GM06990 (cell line): ENCODE data around the gene MLX.

Source experiments
- DNase-seq: peaks from one replicate; pipeline ENCODE4 v3.0.0-alpha.2; 2011; ENCODE audit not compliant: insufficient read length; ENCODE audit errors: extremely low read depth
- H3K27me3 ChIP-seq: replicated peaks from 2 replicates; pipeline ENCODE4 v1.6.0; 2011; ENCODE audit warnings: low read length; ENCODE audit not compliant: control insufficient read depth, insufficient read depth
- H3K36me3 ChIP-seq: 2 replicates; pipeline ENCODE4 v1.5.1; 2011; ENCODE audit warnings: low read length; ENCODE audit not compliant: control insufficient read depth, insufficient read depth
- H3K4me3 ChIP-seq: replicated peaks from 2 replicates; pipeline ENCODE4 v1.5.1; 2011; ENCODE audit warnings: low read depth, mild to moderate bottlenecking, control low read depth, low read length
- CTCF ChIP-seq: IDR thresholded peaks from 2 replicates; pipeline ENCODE4 v1.5.1; 2011; ENCODE audit warnings: low read length, control low read depth, mild to moderate bottlenecking, inconsistent platforms; ENCODE audit not compliant: insufficient read depth, poor library complexity, severe bottlenecking

MLX gene

DNA sequence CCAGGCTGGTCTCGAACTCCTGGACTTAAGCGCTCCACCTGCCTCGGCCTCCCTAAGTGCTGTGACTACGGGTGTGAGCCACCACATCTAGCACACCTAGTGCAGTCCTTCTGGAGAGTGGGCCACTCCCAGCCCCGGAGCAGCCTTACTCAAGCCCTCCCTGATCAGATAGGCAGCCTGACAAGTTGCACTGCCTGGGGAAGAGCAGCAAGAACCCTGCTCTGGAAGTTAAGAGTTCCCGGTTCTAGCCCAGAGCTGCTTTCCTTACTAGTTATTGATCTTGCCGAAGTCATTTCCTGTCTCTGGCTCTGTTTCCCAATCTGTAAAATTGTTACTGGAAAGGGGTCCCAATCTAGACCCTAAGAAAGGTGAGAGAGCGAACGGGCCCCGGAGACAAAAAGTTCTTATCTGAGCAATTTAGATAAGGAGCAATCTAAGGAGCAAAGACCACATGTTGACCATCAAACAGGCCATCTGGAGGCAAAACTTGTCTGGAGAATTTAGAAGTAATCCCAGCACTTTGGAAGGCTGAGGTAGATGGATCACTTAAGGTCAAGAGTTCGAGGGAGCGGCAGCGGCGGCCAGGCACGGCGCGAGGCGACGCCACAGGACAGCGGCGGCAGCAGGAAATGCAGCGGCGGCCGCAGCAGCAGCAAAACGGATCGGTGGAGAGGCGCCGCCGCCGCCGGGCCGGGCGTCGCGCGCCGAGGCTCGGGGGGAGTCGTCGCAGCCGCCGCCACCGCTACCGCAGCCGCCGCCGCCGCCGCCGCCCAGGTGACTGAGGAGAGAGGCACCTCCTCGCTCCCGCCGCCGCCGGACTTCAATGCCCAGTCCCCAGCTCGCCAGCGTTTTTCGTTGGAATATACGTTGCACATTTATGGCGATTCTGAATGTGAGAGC lies 35.2 kb upstream of the MLX start:
- Histone ChIP-seq H3K36me3 (no peaks in the 10 kb centered on the region), H3K27me3 (no peaks in the 10 kb centered on the region), H3K4me3 (peak overlapping the region; percentile 62)
- peak; percentile 36 for TF ChIP-seq CTCF
- peak; percentile 78 for DNase-seq

DNA sequence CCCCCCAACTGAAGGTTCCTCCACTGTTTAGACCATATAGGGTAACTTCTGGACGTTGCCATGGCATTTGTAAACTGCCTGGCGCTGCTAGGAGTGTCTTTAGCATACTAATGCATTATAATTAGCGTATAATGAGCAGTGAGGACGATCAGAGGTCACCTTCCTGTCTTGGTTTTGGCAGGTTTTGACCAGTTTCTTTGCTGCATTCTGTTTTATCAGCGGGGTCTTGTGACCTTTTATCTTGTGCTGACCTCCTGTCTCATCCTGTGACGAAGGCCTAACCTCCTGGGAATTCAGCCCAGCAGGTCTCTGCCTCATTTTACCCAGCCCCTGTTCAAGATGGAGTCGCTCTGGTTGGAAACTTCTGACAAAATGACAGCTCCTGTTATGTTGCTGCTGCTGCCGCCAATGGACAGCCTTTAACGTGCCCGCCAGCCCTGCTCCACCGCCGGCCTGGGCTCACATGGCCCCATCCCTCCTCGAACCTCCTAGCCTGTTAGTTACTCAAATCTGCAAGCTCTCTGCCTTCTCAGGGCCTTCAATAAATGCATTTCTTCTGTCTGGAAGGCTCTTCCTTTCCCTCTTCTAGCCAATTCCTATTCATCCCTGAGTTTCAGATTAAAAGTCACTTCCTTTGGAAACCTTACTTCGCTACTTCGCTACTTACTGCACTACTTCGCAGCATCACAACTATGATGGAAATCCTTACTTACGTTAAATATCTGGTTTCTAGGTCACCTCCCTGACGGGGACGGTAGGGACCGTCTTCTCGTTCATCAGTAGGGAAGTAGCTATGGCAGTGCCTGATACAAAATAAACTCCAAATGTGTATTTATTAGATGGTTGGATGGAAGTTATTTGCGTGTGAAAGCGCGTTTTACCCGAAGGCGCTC lies 31.5 kb upstream of the MLX start:
- TF ChIP-seq CTCF = no peak
- peaks cover 6% of the 10 kb centered on the region for H3K36me3 ChIP-seq
- H3K4me3 ChIP-seq = peak overlapping the region; percentile 69
- no peaks in the 10 kb centered on the region for H3K27me3 ChIP-seq
- DNase-seq = no peak

DNA sequence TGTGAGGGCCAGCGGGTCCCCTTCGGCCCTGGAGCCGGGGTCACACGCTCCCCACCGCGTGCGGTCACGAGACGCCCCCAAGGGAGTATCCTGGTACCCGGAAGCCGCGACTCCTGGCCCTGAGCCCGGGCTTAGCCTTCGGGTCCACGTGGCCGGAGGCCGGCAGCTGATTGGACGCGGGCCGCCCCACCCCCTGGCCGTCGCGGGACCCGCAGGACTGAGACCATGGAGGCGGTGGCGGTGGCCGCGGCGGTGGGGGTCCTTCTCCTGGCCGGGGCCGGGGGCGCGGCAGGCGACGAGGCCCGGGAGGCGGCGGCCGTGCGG lies 30.9 kb upstream of the MLX start, which contains the start of gene NAGLU:
Gene NAGLU (plus strand): TSS at position 194 of the 324 bp plus-strand sequence. CDS start 32 bp downstream, at position 226.
- peaks cover 8% of the 10 kb centered on the region for H3K36me3 ChIP-seq
- DNase-seq = peak; percentile 93
- peak within 1 kb of the TSS; percentile 69 for H3K4me3 ChIP-seq
- no peaks in the 10 kb centered on the region for H3K27me3 ChIP-seq
- no peak for TF ChIP-seq CTCF

DNA sequence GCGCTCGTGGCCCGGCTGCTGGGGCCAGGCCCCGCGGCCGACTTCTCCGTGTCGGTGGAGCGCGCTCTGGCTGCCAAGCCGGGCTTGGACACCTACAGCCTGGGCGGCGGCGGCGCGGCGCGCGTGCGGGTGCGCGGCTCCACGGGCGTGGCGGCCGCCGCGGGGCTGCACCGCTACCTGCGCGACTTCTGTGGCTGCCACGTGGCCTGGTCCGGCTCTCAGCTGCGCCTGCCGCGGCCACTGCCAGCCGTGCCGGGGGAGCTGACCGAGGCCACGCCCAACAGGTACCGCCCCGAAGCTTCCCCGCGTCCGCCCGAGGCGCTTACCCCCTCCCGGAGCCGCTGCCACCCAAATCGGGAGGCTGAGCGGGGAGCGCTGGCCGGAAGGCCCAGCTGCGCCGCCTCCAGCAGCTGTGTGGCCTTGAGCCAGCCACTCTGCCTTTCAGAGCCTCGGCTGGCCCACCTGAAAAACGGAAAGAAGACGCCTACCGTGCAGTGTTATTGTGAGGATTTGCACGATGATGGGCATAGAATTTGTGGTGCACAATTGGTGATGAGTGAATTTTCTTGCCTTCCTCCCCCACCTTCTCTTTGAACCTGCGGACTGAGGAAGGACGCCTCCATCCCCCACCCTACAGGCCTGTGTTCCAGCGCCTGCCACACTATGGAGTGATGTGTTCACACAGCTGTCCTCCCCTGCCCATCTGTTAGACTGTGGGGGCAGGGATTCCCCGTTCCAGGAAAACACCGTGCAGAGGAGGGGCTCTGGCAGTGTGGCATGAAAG lies 30.3 kb upstream of the MLX start:
- DNase-seq = peak; percentile 88
- Histone ChIP-seq H3K4me3 (peak overlapping the region; percentile 69), H3K36me3 (peaks cover 11% of the 10 kb centered on the region), H3K27me3 (no peaks in the 10 kb centered on the region)
- no peak for TF ChIP-seq CTCF

GRCh38 chr17:42537156-42537805 lies 29.6 kb upstream of the MLX start:
- H3K4me3 ChIP-seq = peak overlapping the region; percentile 69
- no peak for DNase-seq
- H3K36me3 ChIP-seq = peaks cover 11% of the 10 kb centered on the region
- H3K27me3 ChIP-seq = no peaks in the 10 kb centered on the region
- no peak for TF ChIP-seq CTCF
